ENCODE data around the gene IFITM2. TPM values are rescaled to one million over a fixed set of nuclear protein-coding genes. Genes with fewer than 3 reads are reported as not detected.

The IFITM2 gene
- total and polyA plus RNA-seq, 2 of the 13 experiments (the other 11 are each of a cell fraction or from before 2014, with no cell fraction given), result 13.8 to 267 TPM

DNA sequence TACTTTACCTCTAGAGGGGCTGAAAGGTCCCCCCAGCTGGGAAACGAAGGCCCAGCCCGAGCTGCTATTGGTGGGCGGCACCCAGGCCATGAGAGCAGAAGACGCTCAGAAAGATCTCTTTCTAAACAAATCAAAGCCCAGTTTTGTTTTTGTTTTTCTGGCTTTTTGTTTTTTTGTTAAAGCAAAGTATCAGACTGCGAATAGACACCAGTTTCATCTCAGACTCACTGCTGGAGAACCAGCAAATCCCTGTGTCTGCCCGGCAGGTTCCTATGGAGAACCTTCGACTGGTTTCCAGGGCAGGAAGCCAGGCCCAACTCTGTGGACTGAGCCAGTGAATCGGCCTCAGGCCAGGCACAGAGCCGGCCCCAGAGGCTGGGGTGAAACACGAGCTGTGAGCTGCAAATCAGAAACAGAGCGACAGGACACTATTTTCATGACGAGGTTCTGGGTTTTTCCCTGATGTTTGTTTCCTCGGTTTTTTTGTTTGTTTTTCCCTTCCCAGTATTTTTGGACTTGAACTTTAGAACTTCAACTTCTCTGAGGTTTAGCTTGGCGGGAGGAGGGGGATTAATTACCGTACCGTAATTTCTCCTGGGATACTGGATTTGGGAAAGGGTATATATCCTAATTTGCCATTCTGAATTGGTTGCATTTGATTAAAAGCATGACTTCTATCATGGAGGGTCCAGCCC, 45.7 kb downstream of the IFITM2 start (continued):
- TF ChIP-seq ZBTB40 (IDR thresholded peaks at IDR 0.05) (no peak), ZBTB40 (CRISPR knock-in tag; IDR thresholded peaks at IDR 0.05) (peak; percentile 46; the same call in 1 of the 2 replicates), PATZ1 (CRISPR knock-in tag; IDR thresholded peaks at IDR 0.05) (peak; percentile 63; the same call in 1 of the 2 replicates), ZNF605 (CRISPR knock-in tag; IDR thresholded peaks at IDR 0.05) (0 out of 2 replicates have a peak, but pooled peaks have one; percentile 60), ZNF280D (CRISPR knock-in tag; IDR thresholded peaks at IDR 0.05) (no peak), GMEB2 (CRISPR knock-in tag; IDR thresholded peaks at IDR 0.05; ENCODE audit: low read depth) (no peak), ZNF678 (CRISPR knock-in tag; IDR thresholded peaks at IDR 0.05) (no peak), ZMAT3 (CRISPR knock-in tag; conservative IDR thresholded peaks at IDR 0.05) (peak; percentile 59; the same call in 1 of the 2 replicates), ZNF263 (CRISPR knock-in tag; IDR thresholded peaks at IDR 0.05) (peak; percentile 86; the same call in 1 of the 2 replicates)

Measured in HepG2 (cell line).